K562 (cell line): ENCODE data around the gene DUSP28. TPM values are rescaled to one million over a fixed set of nuclear protein-coding genes. Genes with fewer than 3 reads are reported as not detected.

Experiments
- ATAC-seq: fragments of 200-7000 bp; cut with Tn5 transposase; 3 replicates; pipeline ENCODE4 v1.9.1; 2020; ENCODE audit warnings: moderate library complexity
- BruUV-seq: library from RNA; stranded (reverse); fragments of 400-500 nt; replicated peaks from 2 replicates; lab custom pipeline; 2021; lab: Mats Ljungman, UMichigan
- CTCF ChIA-PET: fragments of 300-600 bp; formaldehyde crosslinking; extraction: SDS; loops from one replicate; lab custom pipeline; 2021; ENCODE audit warnings: low intra/inter-chr PET ratio; lab: Yijun Ruan, JAX
- POLR2A ChIA-PET: fragments of 300-600, 350-650 bp; sonication (Branson Sonifier 250); formaldehyde crosslinking; extraction: SDS; loops from one replicate; lab custom pipeline; 2021; ENCODE audit warnings: antibody characterized with exemption, inconsistent platforms; lab: Yijun Ruan, JAX
- DNase-seq, 4 experiments: peaks; one replicate each; pipeline versions ENCODE4 v3.0.0 to v3.0.0-alpha.2; 2011 to 2018; ENCODE audit warnings: low spot score in 3 of 4, mixed read lengths in 3 of 4; ENCODE audit errors: extremely low read depth in 1 of 4
- FAIRE-seq: peaks from 2 replicates; lab custom pipeline; 2011; peaks lifted over from hg19 to GRCh38; lab: Jason Lieb, UNC
- H2AFZ ChIP-seq: 2 replicates; pipeline ENCODE4 v1.6.0; 2011; ENCODE audit warnings: low read depth, low read length, control low read depth, inconsistent platforms
- H3K27ac ChIP-seq: fragments of 200-600 bp; 3 replicates; pipeline ENCODE4 v1.8.0; 2011; ENCODE audit warnings: low read depth, mild to moderate bottlenecking, control low read depth, inconsistent platforms, low read length, moderate library complexity, mixed read lengths; ENCODE audit errors: extremely low read depth
- H3K27me3 ChIP-seq, 2 experiments: fragments of 300-600 bp in 1 of 2; 2 replicates in 1 of 2; 3 replicates in 1 of 2; pipeline versions ENCODE4 v1.6.0 to v1.8.0; 2011; ENCODE audit warnings: inconsistent platforms in 2 of 2, low read length in 2 of 2, mild to moderate bottlenecking in 1 of 2, mixed read lengths in 1 of 2, moderate library complexity in 1 of 2; ENCODE audit not compliant: control insufficient read depth in 2 of 2, insufficient read depth in 2 of 2
- H3K36me3 ChIP-seq: fragments of 300-600 bp; 3 replicates; pipeline ENCODE4 v1.8.0; 2011; ENCODE audit warnings: mild to moderate bottlenecking, low read length, inconsistent platforms; ENCODE audit not compliant: control insufficient read depth, insufficient read depth
- H3K4me1 ChIP-seq, 2 experiments: fragments of 200-600 bp in 1 of 2; replicated peaks in 1 of 2; 2 replicates in 1 of 2; 3 replicates in 1 of 2; pipeline versions ENCODE4 v1.5.1 to v1.8.0; 2011; ENCODE audit warnings: inconsistent platforms in 2 of 2, low read length in 2 of 2, mild to moderate bottlenecking in 1 of 2, mixed read lengths in 1 of 2, moderate library complexity in 1 of 2; ENCODE audit not compliant: control insufficient read depth in 2 of 2, insufficient read depth in 2 of 2
- H3K4me2 ChIP-seq: 2 replicates; pipeline ENCODE4 v1.6.1; 2011; ENCODE audit warnings: low read length, control low read depth, inconsistent platforms, mixed read lengths; ENCODE audit not compliant: insufficient read depth
- H3K4me3 ChIP-seq: fragments of 200-600 bp; sonication (generic), shearing (Covaris generic); 2 replicates; pipeline ENCODE4 v1.5.1; 2016; ENCODE audit warnings: control low read depth, inconsistent platforms
- H3K79me2 ChIP-seq: fragments of 200-600 bp; 3 replicates; pipeline ENCODE4 v1.8.0; 2011; ENCODE audit warnings: low read length, inconsistent platforms; ENCODE audit not compliant: control insufficient read depth, insufficient read depth
- H3K9ac ChIP-seq, 2 experiments: 2 replicates each; pipeline versions ENCODE4 v1.6.0 to v1.6.1; 2011; ENCODE audit warnings: low read depth in 2 of 2, low read length in 2 of 2, control low read depth in 1 of 2, inconsistent platforms in 1 of 2, mild to moderate bottlenecking in 1 of 2, mixed read lengths in 1 of 2; ENCODE audit not compliant: insufficient read depth in 1 of 2
- H3K9me1 ChIP-seq: one replicate; pipeline ENCODE4 v1.6.0; 2011; ENCODE audit warnings: inconsistent platforms, mild to moderate bottlenecking, low read length, moderate library complexity; ENCODE audit not compliant: control insufficient read depth, insufficient read depth
- H3K9me3 ChIP-seq: replicated peaks from 2 replicates; pipeline ENCODE4 v1.5.1; 2011; ENCODE audit warnings: low read depth, low read length, inconsistent platforms; ENCODE audit not compliant: control insufficient read depth, insufficient read depth
- H4K20me1 ChIP-seq: replicated peaks from 2 replicates; pipeline ENCODE4 v1.6.1; 2011; ENCODE audit warnings: low read length, inconsistent platforms, mixed read lengths; ENCODE audit not compliant: control insufficient read depth, insufficient read depth
- CBFB ChIP-seq: sonication (generic); formaldehyde crosslinking; IDR thresholded peaks from 2 replicates; pipeline ENCODE4 v1.4.0; 2020; ENCODE audit warnings: mild to moderate bottlenecking, missing genetic modification reagents
- CHCHD3 ChIP-seq: fragments of 250-450 bp; sonication (Bioruptor Pico); IDR thresholded peaks from 2 replicates; pipeline ENCODE4 v2.1.2; 2022; ENCODE audit warnings: mild to moderate bottlenecking
- DMBX1 ChIP-seq: fragments of 250-450 bp; sonication (Bioruptor Pico); IDR thresholded peaks from 2 replicates; pipeline ENCODE4 v1.8.0; 2022; ENCODE audit warnings: inconsistent platforms, mild to moderate bottlenecking, moderate library complexity, borderline replicate concordance
- POLR2AphosphoS2 ChIP-seq: IDR thresholded peaks from 2 replicates; pipeline ENCODE4 v1.6.1; 2012; ENCODE audit warnings: low read length, improper control_type of control experiment
- RBM25 ChIP-seq: fragments of 200-400 bp; formaldehyde crosslinking; IDR thresholded peaks from 2 replicates; pipeline ENCODE4 v1.6.1; 2018; ENCODE audit warnings: low read length, low read depth, moderate library complexity; ENCODE audit not compliant: severe bottlenecking
- in situ Hi-C: fragments of 300-500 bp; cut with MboI; formaldehyde crosslinking; loops from 4 replicates; pipeline ENCODE4 v1.15.0; 2018; ENCODE audit warnings: inconsistent platforms, mixed read lengths
- intact Hi-C: fragments of 100-400 bp; cut with micrococcal nuclease; formaldehyde crosslinking; loops from 2 replicates; pipeline ENCODE4 v1.14.2; 2022
- polyA plus RNA-seq, 8 experiments: library from polyadenylated mRNA; depleted of rRNA in 4 of 8; stranded (reverse) in 5 of 8; unstranded in 3 of 8; fragments of >200 nt; fragmentation: Nextera tagmentation in 2 of 8; fragmentation: Illumina TruSeq in 1 of 8; extraction: Ambion mirVana in 2 of 8; extraction: Trizol in 1 of 8; gene quantifications; 2 replicates each; pipeline versions ENCODE4 v1.2.1 to v1.2.3, GENCODE V29; 2011 to 2014; ENCODE audit warnings: inconsistent platforms in 1 of 8, missing spikeins in 1 of 8
- total RNA-seq, 7 experiments: library from RNA; depleted of rRNA in 6 of 7; stranded (reverse); fragments of >200 nt in 6 of 7; fragmentation: Illumina TruSeq in 2 of 7; extraction: Trizol in 2 of 7; gene quantifications; 2 replicates each; pipeline versions ENCODE4 v1.2.1 to v1.2.3, GENCODE V29; 2011 to 2021; ENCODE audit warnings: low replicate concordance in 1 of 7
- TF ChIP-seq, protein P1 (sequence below), 3 experiments: fragments of 200-800 bp in 1 of 3; fragments of 250-450 bp in 1 of 3; fragments of 450-650 bp in 1 of 3; sonication (Bioruptor Pico) in 1 of 3; sonication (Bioruptor generic) in 1 of 3; formaldehyde crosslinking in 1 of 3; IDR thresholded peaks; 2 replicates each; pipeline versions ENCODE4 v1.6.1 to v1.8.0; 2016 to 2022; ENCODE audit warnings: mild to moderate bottlenecking in 2 of 3, missing genetic modification characterization in 2 of 3, missing compliant biosample characterization in 1 of 3, moderate library complexity in 1 of 3
- TF ChIP-seq, protein P2 (sequence below): sonication (generic); formaldehyde crosslinking; IDR thresholded peaks from 2 replicates; pipeline ENCODE4 v1.8.1; 2023; ENCODE audit warnings: mild to moderate bottlenecking, missing genetic modification reagents

DUSP28 gene
- total and polyA plus RNA-seq, 9 of the 15 experiments (the other 6 are each of a cell fraction or from before 2014, with no cell fraction given), result 2.8 to 8.1 (median 4.2) TPM

GRCh38 chr2:240539906-240540305 lies 20.3 kb upstream of the DUSP28 start:
- Histone ChIP-seq H3K9me1 (no peaks in the 10 kb centered on the region), H3K9ac (no peak overlapping the region), H3K36me3 (peaks cover 27% of the 10 kb centered on the region; the same call in 2 of the 3 replicates), H3K4me2 (no peak overlapping the region), H2AFZ (no peak overlapping the region), H3K79me2 (no peaks in the 10 kb centered on the region), H4K20me1 (no peaks in the 10 kb centered on the region), H3K27ac (no peak overlapping the region), H3K27me3 (no peaks in the 10 kb centered on the region), H3K4me1 (no peaks in the 10 kb centered on the region), H3K9me3 (peaks cover 3% of the 10 kb centered on the region), H3K4me3 (no peak overlapping the region)
- ATAC-seq (no peak), DNase-seq (no peak), FAIRE-seq (no peak)
- intact Hi-C loops (no loop called here), in situ Hi-C loops (no loop called here)
- CTCF ChIA-PET, result no interaction called here
- POLR2A ChIA-PET, result no interaction called here
- no TSS peak for BruUV-seq
- no peak for TF ChIP-seq DMBX1
- TF ChIP-seq, protein P1, sequence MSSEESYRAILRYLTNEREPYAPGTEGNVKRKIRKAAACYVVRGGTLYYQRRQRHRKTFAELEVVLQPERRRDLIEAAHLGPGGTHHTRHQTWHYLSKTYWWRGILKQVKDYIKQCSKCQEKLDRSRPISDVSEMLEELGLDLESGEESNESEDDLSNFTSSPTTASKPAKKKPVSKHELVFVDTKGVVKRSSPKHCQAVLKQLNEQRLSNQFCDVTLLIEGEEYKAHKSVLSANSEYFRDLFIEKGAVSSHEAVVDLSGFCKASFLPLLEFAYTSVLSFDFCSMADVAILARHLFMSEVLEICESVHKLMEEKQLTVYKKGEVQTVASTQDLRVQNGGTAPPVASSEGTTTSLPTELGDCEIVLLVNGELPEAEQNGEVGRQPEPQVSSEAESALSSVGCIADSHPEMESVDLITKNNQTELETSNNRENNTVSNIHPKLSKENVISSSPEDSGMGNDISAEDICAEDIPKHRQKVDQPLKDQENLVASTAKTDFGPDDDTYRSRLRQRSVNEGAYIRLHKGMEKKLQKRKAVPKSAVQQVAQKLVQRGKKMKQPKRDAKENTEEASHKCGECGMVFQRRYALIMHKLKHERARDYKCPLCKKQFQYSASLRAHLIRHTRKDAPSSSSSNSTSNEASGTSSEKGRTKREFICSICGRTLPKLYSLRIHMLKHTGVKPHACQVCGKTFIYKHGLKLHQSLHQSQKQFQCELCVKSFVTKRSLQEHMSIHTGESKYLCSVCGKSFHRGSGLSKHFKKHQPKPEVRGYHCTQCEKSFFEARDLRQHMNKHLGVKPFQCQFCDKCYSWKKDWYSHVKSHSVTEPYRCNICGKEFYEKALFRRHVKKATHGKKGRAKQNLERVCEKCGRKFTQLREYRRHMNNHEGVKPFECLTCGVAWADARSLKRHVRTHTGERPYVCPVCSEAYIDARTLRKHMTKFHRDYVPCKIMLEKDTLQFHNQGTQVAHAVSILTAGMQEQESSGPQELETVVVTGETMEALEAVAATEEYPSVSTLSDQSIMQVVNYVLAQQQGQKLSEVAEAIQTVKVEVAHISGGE (CRISPR knock-in tag; IDR thresholded peaks at IDR 0.05), result no peak
- no peak for TF ChIP-seq RBM25
- TF ChIP-seq, protein P2, sequence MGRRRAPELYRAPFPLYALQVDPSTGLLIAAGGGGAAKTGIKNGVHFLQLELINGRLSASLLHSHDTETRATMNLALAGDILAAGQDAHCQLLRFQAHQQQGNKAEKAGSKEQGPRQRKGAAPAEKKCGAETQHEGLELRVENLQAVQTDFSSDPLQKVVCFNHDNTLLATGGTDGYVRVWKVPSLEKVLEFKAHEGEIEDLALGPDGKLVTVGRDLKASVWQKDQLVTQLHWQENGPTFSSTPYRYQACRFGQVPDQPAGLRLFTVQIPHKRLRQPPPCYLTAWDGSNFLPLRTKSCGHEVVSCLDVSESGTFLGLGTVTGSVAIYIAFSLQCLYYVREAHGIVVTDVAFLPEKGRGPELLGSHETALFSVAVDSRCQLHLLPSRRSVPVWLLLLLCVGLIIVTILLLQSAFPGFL, result no peak
- TF ChIP-seq POLR2AphosphoS2, result no peak
- TF ChIP-seq CBFB (CRISPR knock-in tag), result no peak
- TF ChIP-seq CHCHD3 (CRISPR knock-in tag), result no peak
